K562 (cell line): ENCODE measurements around the gene GPATCH3. TPM values are rescaled to one million over a fixed set of nuclear protein-coding genes. Genes with fewer than 3 reads are reported as not detected.

Experiments used
- BRCA1 ChIP-seq, 2 experiments: fragments of 450-650 bp in 1 of 2; sonication (generic) in 1 of 2; formaldehyde crosslinking in 1 of 2; IDR thresholded peaks; 2 replicates each; pipeline versions ENCODE4 v1.5.0 to v1.6.1; 2017 to 2020; ENCODE audit warnings: mild to moderate bottlenecking in 1 of 2, missing genetic modification reagents in 1 of 2
- CHD2 ChIP-seq: IDR thresholded peaks from 2 replicates; pipeline ENCODE4 v1.6.1; 2011; ENCODE audit warnings: low read depth, low read length
- CREB1 ChIP-seq, 2 experiments: sonication (generic) in 1 of 2; formaldehyde crosslinking in 1 of 2; IDR thresholded peaks; 2 replicates each; pipeline versions ENCODE4 v1.6.1 to v1.8.0; 2012 to 2022; ENCODE audit warnings: inconsistent platforms in 1 of 2, mild to moderate bottlenecking in 1 of 2, missing genetic modification reagents in 1 of 2, moderate library complexity in 1 of 2
- ESRRB ChIP-seq: fragments of 250-450 bp; sonication (Bioruptor Pico); IDR thresholded peaks from 2 replicates; pipeline ENCODE4 v1.5.0; 2020; ENCODE audit warnings: mild to moderate bottlenecking, moderate library complexity, borderline replicate concordance
- GABPB1 ChIP-seq: sonication (generic); formaldehyde crosslinking; IDR thresholded peaks from 2 replicates; pipeline ENCODE4 v1.8.0; 2022; ENCODE audit warnings: mild to moderate bottlenecking, missing genetic modification reagents
- GTF2A2 ChIP-seq: IDR thresholded peaks from 2 replicates; pipeline ENCODE4 v1.6.1; 2016; ENCODE audit warnings: mild to moderate bottlenecking, missing genetic modification characterization, missing compliant biosample characterization
- HDAC2 ChIP-seq: fragments of 450-650 bp; IDR thresholded peaks from 2 replicates; pipeline ENCODE4 v1.6.1; 2016; ENCODE audit warnings: mild to moderate bottlenecking
- MXI1 ChIP-seq: IDR thresholded peaks from 2 replicates; pipeline ENCODE4 v1.6.1; 2011; ENCODE audit warnings: low read depth, mild to moderate bottlenecking, improper control_type of control experiment, low read length
- MYNN ChIP-seq, 2 experiments: sonication (generic); formaldehyde crosslinking in 1 of 2; IDR thresholded peaks; 2 replicates each; pipeline versions ENCODE4 v1.5.0 to v1.6.1; 2016 to 2020; ENCODE audit warnings: antibody characterized with exemption in 1 of 2, missing genetic modification reagents in 1 of 2
- NFE2 ChIP-seq: IDR thresholded peaks from 2 replicates; pipeline ENCODE4 v1.6.1; 2014; ENCODE audit warnings: antibody characterized with exemption, low read depth
- NFRKB ChIP-seq: fragments of 450-650 bp; IDR thresholded peaks from 2 replicates; pipeline ENCODE4 v1.6.1; 2016; ENCODE audit warnings: low read depth
- POLR2AphosphoS5 ChIP-seq: IDR thresholded peaks from 2 replicates; pipeline ENCODE4 v1.6.1; 2011; ENCODE audit warnings: mild to moderate bottlenecking, low read depth, low read length, moderate library complexity; ENCODE audit not compliant: control insufficient read depth, insufficient read depth
- POLR2G ChIP-seq: fragments of 200-400 bp; formaldehyde crosslinking; IDR thresholded peaks from 2 replicates; pipeline ENCODE4 v1.6.1; 2017; ENCODE audit warnings: low read depth, mild to moderate bottlenecking, antibody characterized with exemption, low read length, moderate library complexity
- RAD21 ChIP-seq, 2 experiments: fragments of 250-450 bp in 1 of 2; fragments of 450-650 bp in 1 of 2; sonication (Bioruptor Pico) in 1 of 2; formaldehyde crosslinking in 1 of 2; IDR thresholded peaks in 1 of 2; conservative IDR thresholded peaks in 1 of 2; 2 replicates each; pipeline versions ENCODE4 v1.4.0 to v1.8.0; 2020 to 2022; ENCODE audit warnings: mild to moderate bottlenecking in 2 of 2, moderate library complexity in 1 of 2
- RAD51 ChIP-seq: fragments of 450-650 bp; IDR thresholded peaks from 2 replicates; pipeline ENCODE4 v1.7.1; 2016; ENCODE audit warnings: low read depth, mild to moderate bottlenecking, borderline replicate concordance
- SMARCA4 ChIP-seq: fragments of 450-650 bp; IDR thresholded peaks from 2 replicates; pipeline ENCODE4 v1.6.1; 2016
- SMARCE1 ChIP-seq: fragments of 450-650 bp; IDR thresholded peaks from 2 replicates; pipeline ENCODE4 v1.7.1; 2016; ENCODE audit warnings: mild to moderate bottlenecking
- ZFX ChIP-seq: sonication (generic); formaldehyde crosslinking; IDR thresholded peaks from 2 replicates; pipeline ENCODE4 v1.8.0; 2022; ENCODE audit warnings: mild to moderate bottlenecking, missing genetic modification reagents, moderate library complexity
- ZNF316 ChIP-seq: fragments of 450-650 bp; IDR thresholded peaks from 2 replicates; pipeline ENCODE4 v1.6.1; 2016
- ZNF696 ChIP-seq: fragments of 250-450 bp; sonication (Bioruptor Pico); conservative IDR thresholded peaks from 2 replicates; pipeline ENCODE4 v1.4.0; 2020; ENCODE audit warnings: mild to moderate bottlenecking, moderate library complexity
- polyA plus RNA-seq, 8 experiments: library from polyadenylated mRNA; depleted of rRNA in 4 of 8; stranded (reverse) in 5 of 8; unstranded in 3 of 8; fragments of >200 nt; fragmentation: Nextera tagmentation in 2 of 8; fragmentation: Illumina TruSeq in 1 of 8; extraction: Ambion mirVana in 2 of 8; extraction: Trizol in 1 of 8; gene quantifications; 2 replicates each; pipeline versions ENCODE4 v1.2.1 to v1.2.3, GENCODE V29; 2011 to 2014; ENCODE audit warnings: inconsistent platforms in 1 of 8, missing spikeins in 1 of 8
- total RNA-seq, 7 experiments: library from RNA; depleted of rRNA in 6 of 7; stranded (reverse); fragments of >200 nt in 6 of 7; fragmentation: Illumina TruSeq in 2 of 7; extraction: Trizol in 2 of 7; gene quantifications; 2 replicates each; pipeline versions ENCODE4 v1.2.1 to v1.2.3, GENCODE V29; 2011 to 2021; ENCODE audit warnings: low replicate concordance in 1 of 7
- TF ChIP-seq, protein P1 (sequence below): fragments of 450-650 bp; IDR thresholded peaks from 2 replicates; pipeline ENCODE4 v1.6.1; 2018; ENCODE audit not compliant: partially characterized antibody
- TF ChIP-seq, protein P2 (sequence below): fragments of 450-650 bp; IDR thresholded peaks from 2 replicates; pipeline ENCODE4 v1.6.1; 2017; ENCODE audit warnings: antibody characterized with exemption

Gene GPATCH3
- total and polyA plus RNA-seq, 9 of the 15 experiments (the other 6 are each of a cell fraction or from before 2014, with no cell fraction given) = 1.6 to 23.0 (median 13.3) TPM

DNA sequence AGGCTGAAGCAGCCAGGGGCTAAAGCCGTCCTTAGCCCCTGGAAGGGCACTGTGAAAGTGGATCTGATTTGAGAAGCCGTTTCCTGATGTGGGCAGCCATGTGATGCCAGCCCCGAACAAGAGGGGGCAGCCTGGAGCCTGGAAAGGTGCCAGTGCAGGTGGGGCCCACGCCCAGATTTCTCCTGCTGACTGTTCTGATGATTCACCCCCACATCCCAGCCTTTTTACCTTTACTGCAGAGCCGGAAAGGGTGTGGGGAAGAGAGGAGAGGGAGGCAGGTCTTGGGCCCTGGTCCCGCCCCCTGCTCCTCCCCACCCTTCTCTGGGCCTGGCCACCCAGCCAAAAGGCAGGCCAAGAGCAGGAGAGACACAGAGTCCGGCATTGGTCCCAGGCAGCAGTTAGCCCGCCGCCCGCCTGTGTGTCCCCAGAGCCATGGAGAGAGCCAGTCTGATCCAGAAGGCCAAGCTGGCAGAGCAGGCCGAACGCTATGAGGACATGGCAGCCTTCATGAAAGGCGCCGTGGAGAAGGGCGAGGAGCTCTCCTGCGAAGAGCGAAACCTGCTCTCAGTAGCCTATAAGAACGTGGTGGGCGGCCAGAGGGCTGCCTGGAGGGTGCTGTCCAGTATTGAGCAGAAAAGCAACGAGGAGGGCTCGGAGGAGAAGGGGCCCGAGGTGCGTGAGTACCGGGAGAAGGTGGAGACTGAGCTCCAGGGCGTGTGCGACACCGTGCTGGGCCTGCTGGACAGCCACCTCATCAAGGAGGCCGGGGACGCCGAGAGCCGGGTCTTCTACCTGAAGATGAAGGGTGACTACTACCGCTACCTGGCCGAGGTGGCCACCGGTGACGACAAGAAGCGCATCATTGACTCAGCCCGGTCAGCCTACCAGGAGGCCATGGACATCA, 37.2 kb downstream of the GPATCH3 start, which contains the start of gene SFN (continued):
- TF ChIP-seq GTF2A2 (tag) = no peak
- TF ChIP-seq, protein P1, sequence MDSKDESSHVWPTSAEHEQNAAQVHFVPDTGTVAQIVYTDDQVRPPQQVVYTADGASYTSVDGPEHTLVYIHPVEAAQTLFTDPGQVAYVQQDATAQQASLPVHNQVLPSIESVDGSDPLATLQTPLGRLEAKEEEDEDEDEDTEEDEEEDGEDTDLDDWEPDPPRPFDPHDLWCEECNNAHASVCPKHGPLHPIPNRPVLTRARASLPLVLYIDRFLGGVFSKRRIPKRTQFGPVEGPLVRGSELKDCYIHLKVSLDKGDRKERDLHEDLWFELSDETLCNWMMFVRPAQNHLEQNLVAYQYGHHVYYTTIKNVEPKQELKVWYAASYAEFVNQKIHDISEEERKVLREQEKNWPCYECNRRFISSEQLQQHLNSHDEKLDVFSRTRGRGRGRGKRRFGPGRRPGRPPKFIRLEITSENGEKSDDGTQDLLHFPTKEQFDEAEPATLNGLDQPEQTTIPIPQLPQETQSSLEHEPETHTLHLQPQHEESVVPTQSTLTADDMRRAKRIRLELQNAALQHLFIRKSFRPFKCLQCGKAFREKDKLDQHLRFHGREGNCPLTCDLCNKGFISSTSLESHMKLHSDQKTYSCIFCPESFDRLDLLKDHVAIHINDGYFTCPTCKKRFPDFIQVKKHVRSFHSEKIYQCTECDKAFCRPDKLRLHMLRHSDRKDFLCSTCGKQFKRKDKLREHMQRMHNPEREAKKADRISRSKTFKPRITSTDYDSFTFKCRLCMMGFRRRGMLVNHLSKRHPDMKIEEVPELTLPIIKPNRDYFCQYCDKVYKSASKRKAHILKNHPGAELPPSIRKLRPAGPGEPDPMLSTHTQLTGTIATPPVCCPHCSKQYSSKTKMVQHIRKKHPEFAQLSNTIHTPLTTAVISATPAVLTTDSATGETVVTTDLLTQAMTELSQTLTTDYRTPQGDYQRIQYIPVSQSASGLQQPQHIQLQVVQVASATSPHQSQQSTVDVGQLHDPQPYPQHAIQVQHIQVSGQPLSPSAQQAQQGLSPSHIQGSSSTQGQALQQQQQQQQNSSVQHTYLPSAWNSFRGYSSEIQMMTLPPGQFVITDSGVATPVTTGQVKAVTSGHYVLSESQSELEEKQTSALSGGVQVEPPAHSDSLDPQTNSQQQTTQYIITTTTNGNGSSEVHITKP = no peak
- 0 out of 2 replicates have a peak, but pooled peaks have one; percentile 21 for TF ChIP-seq RAD51
- TF ChIP-seq POLR2G = peak; percentile 63
- peak; percentile 21; the same call in 1 of the 2 replicates for TF ChIP-seq GABPB1
- TF ChIP-seq CREB1 (IDR thresholded peaks at IDR 0.05) = peak; percentile 23; the same call in 1 of the 2 replicates
- TF ChIP-seq CREB1 (CRISPR knock-in tag; IDR thresholded peaks at IDR 0.05) = no peak
- 0 out of 2 replicates have a peak, but pooled peaks have one; percentile 30 for TF ChIP-seq SMARCE1
- no peak for TF ChIP-seq ZNF696 (CRISPR knock-in tag)
- no peak for TF ChIP-seq BRCA1 (IDR thresholded peaks at IDR 0.05)
- TF ChIP-seq BRCA1 (CRISPR knock-in tag; IDR thresholded peaks at IDR 0.05) = peak; percentile 95; the same call in 1 of the 2 replicates
- no peak for TF ChIP-seq MXI1
- TF ChIP-seq, protein P2, sequence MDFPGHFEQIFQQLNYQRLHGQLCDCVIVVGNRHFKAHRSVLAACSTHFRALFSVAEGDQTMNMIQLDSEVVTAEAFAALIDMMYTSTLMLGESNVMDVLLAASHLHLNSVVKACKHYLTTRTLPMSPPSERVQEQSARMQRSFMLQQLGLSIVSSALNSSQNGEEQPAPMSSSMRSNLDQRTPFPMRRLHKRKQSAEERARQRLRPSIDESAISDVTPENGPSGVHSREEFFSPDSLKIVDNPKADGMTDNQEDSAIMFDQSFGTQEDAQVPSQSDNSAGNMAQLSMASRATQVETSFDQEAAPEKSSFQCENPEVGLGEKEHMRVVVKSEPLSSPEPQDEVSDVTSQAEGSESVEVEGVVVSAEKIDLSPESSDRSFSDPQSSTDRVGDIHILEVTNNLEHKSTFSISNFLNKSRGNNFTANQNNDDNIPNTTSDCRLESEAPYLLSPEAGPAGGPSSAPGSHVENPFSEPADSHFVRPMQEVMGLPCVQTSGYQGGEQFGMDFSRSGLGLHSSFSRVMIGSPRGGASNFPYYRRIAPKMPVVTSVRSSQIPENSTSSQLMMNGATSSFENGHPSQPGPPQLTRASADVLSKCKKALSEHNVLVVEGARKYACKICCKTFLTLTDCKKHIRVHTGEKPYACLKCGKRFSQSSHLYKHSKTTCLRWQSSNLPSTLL = no peak
- peak in 1 of 2 experiments; percentile 51; a peak in 2 of 4 replicates for TF ChIP-seq RAD21 (CRISPR knock-in tag; conservative IDR thresholded peaks at IDR 0.05 in 1 of 2, IDR thresholded peaks at IDR 0.05 in 1 of 2)
- TF ChIP-seq POLR2AphosphoS5 = peak; percentile 67; the same call in 1 of the 2 replicates
- peak; percentile 16; the same call in 1 of the 2 replicates for TF ChIP-seq ZNF316
- no peak for TF ChIP-seq ESRRB
- TF ChIP-seq NFRKB = no peak
- TF ChIP-seq NFE2 = peak; percentile 66
- TF ChIP-seq ZFX (CRISPR knock-in tag) = peak; percentile 40
- peak; percentile 54; the same call in 1 of the 2 replicates for TF ChIP-seq HDAC2
- TF ChIP-seq SMARCA4 = peak; percentile 37; the same call in 1 of the 2 replicates
- TF ChIP-seq MYNN (IDR thresholded peaks at IDR 0.05) = peak; percentile 70; the same call in 1 of the 2 replicates
- TF ChIP-seq MYNN (CRISPR knock-in tag; IDR thresholded peaks at IDR 0.05) = no peak
- no peak for TF ChIP-seq CHD2
